ENCODE data around the gene FCGR2B.
"Not testable (repeated sequence)": the region's sequence is repeated elsewhere in the genome, so short reads cannot be mapped to it uniquely, and the experiment has no call there.

FCGR2B gene

DNA sequence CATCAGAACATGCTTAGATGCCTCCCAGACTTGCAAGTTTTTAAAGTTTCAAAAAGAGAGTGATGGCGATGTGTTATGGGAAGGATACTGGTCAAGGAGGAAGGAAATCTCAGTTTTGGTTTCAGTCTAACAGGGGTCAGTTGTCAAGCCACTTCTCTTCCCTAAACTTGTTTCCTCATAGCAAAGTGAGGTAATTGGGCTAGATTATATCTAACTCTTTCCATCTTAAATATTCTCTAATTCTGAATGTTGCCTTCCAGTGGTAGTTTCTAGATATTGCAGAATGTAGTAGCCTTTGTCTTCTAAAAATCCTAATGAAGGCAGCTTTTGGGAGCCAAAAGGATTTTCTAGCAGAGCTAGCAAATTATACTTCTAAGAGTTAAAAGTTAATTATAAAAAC lies 20.2 kb upstream of the FCGR2B start:
- not testable (repeated sequence) for H3K4me3 ChIP-seq (ENCODE audit: low read depth, low read length)
- DNase-seq (ENCODE audit: low read depth): peak; percentile 48

DNA sequence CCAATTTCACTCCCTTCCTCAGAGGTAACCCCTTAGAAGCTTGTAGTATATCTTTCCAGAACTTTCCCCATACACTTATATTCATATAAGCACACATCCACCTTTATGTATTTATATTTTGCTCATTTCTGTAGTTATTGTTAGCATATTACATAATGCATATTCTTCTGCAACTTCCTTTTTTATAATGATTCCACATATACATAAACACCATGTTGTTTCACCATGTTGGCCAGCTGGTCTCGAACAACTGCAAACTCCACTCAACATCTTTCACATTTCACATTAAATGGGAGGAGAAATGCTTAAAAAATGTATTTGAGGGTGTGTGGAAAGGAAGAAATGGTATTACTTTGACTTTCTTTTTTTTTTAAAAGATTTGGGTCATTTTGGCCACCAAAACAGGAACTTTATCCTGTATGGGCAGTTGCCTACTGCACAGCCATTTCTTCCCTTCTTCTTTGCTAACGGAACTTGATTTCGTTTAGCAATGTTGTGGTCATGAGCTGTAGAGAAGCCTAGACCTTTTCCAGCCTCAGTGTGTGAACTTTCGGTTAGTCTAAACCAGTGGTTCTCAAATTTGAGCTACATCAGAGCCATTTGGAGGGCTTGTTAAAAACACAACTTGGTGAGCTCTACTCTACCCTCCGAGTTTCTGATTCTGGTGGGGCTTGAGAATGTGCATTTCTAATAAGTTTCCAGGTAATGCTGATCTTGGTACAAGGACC lies 19.3 kb upstream of the FCGR2B start:
- DNase-seq (ENCODE audit: low read depth); H3K4me3 ChIP-seq (ENCODE audit: low read depth, low read length): not testable (repeated sequence)

DNA sequence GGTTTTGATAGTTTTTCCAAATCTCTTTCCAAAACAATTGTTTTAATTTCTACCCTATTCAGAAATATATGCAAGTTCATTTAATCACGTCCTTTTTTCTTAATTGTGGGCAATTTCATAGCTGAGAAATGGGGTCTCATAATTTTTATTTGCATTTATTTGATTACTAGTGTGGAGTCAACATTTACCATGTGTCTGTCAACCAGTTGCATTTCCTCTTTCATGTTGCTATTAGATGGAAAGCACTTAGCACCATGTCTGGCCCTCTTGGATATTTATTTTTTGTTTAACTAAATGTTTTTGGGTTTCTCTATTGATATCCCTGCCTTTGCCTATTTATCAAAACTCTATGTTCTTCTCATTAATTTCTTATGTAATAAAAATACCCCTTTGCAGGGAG lies 18.1 kb upstream of the FCGR2B start:
- not testable (repeated sequence) for H3K4me3 ChIP-seq (ENCODE audit: low read depth, low read length); DNase-seq (ENCODE audit: low read depth)

- DNase-seq (ENCODE audit: low read depth): peak; percentile 66
- TF ChIP-seq CTCF (conservative IDR thresholded peaks at IDR 0.05; ENCODE audit: low read depth, low read length): peak; percentile 51
- not testable (repeated sequence) for H3K4me3 ChIP-seq (ENCODE audit: low read depth, low read length)
Observed at GRCh38 chr1:161647507-161648360, 15.2 kb upstream of the FCGR2B start.

DNA sequence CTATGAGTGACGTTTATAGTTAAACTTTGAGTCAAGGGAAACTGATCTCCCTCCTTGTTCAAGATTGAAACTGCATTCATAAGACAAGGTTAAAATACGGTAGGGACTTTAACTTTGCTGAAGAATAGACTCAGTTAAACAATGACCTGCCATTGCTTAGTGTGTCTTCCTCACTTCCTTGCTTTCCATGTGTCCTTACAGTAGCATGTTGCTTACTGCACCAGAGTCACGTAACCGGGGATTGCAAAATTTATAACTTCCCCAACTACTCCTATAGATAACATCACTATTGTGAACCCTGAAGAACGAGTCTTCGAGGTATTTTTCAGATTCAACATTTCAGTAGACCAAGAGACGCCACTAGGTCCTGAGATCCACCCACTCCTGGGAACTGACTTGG lies 9.4 kb upstream of the FCGR2B start:
- not testable (repeated sequence) for DNase-seq (ENCODE audit: low read depth); H3K4me3 ChIP-seq (ENCODE audit: low read depth, low read length)

DNA sequence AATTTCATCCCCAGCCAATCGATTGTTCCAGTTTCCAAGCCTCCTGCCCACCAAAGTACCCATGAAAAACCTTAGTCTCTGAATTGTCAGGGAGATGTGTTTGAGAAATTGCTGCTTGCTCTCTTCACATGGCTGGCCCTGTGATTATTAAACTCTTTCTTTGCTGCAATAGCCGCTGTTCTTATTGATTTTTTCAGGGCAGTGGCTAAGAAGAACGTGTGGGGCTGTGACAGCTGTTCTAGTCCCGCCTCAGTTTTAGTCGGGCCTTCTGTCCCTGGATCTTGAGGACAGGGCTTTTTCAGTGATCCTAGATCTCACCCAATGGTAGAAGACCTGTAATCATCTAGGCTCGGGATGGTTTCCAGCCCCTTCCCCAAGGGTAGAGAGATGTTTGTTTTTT lies 9.0 kb upstream of the FCGR2B start:
- DNase-seq (ENCODE audit: low read depth); H3K4me3 ChIP-seq (ENCODE audit: low read depth, low read length): not testable (repeated sequence)

DNA sequence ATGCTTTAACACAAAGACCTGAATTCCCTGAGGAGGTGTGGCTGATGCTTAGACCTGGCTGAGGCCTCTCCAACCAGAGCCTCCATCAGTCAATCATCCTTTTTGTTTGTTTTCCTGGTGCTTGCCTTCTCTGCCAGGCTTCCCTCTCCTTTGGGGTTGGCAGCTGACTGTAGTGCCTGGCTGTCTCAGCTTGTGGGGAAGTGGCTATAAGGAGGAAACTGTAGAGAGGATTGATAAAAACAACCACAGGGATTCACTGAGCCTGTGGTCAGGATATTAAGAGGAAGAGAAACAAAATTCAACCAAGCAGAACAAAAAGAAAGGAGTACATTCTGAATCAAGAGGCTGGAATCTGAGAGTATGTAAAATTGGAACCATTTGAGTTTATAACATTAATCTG lies 4.4 kb upstream of the FCGR2B start:
- H3K4me3 ChIP-seq (ENCODE audit: low read depth, low read length); DNase-seq (ENCODE audit: low read depth): not testable (repeated sequence)

DNA sequence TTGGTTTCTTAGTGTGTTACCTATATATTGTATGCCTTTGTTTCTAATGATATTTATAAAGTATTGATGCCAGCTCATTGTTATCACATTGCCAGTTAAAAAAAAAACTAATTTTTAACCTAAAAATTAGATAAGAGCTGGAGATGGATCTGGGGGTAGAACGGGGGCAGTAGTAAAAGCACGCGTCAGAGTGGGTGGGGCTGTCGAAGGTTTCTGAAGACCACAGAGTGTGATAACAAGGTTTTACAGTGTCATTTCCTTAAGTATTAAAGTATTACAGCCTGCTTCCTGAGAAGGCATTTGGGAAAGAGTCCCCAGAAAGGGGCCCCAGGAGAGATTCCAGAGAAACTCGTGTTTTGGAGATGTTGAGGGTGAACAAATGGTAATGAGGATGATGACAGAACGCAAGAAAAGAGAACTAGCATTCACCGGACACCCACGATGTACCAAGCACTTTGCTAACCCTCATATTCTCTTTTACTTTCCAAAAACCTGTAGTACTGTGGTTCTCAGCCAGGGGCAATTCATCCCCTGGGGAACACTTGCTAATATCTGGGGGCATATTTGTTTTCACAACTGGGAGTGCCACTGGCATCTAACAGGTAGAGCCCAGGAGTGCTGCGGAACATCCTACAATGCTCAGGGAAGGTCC lies 1.2 kb upstream of the FCGR2B start:
- not testable (repeated sequence) for DNase-seq (ENCODE audit: low read depth); H3K4me3 ChIP-seq (ENCODE audit: low read depth, low read length)

DNA sequence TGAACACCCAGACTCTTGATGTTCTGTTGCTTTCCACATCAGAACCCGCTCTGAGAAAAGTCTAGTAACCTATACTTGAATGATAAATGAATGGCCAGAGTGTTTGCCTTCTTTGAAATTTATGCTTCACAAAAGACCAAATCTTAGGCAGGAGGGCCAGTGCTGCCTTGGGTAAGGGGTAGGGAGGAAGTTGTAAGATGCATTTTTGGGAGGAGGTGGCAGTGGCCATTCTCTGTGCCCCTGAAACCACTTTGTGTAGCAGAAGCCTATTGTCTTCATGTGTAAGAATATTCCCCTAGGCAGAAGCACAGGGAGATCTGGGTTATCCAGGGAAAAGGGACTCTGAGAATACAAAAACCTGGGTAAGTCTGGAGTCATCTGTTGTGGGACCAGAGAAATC lies 626 bp downstream of the FCGR2B start:
- DNase-seq (ENCODE audit: low read depth); H3K4me3 ChIP-seq (ENCODE audit: low read depth, low read length): not testable (repeated sequence)

DNA sequence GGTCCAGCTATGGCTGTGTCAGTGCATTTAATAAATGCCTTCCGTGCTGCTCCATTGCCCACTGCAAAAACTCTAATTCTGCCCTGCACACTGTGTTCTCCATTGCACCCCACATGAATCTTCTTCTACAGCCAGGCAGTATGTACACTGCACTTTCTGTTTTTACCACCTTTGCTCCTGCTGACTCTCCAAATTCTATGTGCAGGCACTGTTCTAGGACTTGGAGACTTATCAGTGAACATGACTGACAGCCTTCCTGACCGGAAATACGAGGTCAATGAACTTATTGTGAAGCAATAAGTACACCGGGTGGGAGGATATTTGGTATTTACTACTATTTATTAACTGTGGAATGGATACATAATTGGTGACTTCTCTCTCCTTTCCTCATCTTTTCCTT lies 1.7 kb downstream of the FCGR2B start:
- not testable (repeated sequence) for DNase-seq (ENCODE audit: low read depth); H3K4me3 ChIP-seq (ENCODE audit: low read depth, low read length)

DNA sequence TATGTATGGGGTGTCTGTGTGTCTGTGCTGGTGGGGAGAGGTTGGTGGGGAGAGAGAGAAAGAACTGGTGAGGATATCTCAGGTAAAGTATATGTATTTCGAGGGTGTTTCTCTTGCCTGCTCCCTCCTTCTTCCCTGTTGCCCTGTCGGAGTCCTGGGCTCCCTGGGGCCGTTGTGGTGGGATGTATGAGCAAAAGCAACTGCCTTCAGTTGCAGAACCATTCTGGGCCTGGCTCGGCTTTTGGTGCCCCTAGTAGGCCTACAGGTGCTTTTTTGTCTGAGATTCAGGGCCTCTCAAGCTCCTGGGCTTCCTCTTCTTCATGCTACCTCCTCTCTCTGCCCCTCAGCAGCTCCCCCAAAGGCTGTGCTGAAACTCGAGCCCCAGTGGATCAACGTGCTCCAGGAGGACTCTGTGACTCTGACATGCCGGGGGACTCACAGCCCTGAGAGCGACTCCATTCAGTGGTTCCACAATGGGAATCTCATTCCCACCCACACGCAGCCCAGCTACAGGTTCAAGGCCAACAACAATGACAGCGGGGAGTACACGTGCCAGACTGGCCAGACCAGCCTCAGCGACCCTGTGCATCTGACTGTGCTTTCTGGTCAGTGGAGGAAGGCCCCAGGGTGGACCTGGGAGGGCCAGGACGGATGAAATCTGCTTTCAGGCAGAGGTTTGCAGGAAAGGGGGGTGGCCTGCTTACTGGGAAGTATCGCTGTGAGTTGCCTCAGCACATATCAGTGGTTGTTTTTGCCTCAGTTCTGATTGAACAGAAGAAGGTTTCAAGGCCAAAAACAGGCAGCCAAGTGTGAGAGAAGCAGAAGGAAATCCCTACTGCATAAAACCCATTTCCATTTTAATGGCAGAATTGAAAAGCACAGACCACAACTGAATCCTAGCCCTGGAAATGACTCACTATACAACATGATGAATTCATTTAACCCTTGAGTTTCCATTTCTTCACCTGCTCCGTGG lies 8.4 kb downstream of the FCGR2B start:
- peak; percentile 24 for DNase-seq (ENCODE audit: low read depth)
- H3K4me3 ChIP-seq (ENCODE audit: low read depth, low read length): not testable (repeated sequence)

DNA sequence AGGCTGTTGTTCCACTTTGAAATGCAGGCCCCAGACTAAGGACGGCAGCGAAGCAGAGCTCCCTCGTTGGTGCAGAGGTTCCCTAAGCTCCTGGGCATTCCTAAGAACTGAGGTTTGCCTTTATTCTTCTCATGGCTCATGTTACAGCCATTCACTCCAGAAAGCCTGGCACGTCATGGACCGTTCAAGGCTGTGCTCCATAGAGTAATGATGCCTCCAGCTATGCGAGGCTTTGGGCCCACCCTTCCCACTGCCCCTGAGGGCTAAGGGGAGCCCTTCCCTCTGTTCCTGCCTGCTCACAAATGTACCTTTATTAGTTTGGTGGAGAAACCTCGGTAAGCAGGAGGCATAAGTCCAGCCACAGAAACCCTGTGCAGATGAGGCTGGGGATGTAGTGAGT lies 10.5 kb downstream of the FCGR2B start:
- DNase-seq (ENCODE audit: low read depth): peak; percentile 4
- not testable (repeated sequence) for H3K4me3 ChIP-seq (ENCODE audit: low read depth, low read length)

DNA sequence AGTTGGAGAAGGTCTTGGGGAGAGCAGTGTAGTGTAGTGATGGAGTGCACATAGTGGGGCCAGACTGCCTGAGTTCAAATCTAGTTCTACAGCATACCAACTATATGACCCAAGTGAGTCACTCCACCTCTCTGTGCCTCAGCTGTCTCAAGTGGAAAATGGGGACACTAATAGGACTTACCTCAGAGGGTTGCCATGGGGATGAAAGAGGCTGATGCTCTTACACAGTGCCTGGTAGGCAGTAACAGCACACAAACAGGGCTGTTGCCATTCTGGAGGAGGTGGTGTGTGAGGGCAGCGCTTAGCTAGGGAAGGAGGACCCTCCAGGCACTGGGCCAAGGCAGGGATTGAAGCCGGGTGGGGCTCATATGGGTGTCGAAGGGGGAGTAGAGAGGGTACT lies 11.5 kb downstream of the FCGR2B start:
- DNase-seq (ENCODE audit: low read depth): not testable (repeated sequence)

GRCh38 chr1:161674908-161675307 lies 12.0 kb downstream of the FCGR2B start:
- not testable (repeated sequence) for H3K4me3 ChIP-seq (ENCODE audit: low read depth, low read length); DNase-seq (ENCODE audit: low read depth)

More for the DNA sequence above, 11.5 kb downstream of the FCGR2B start:
- H3K4me3 ChIP-seq (ENCODE audit: low read depth, low read length): not testable (repeated sequence)
